ENCODE data around the gene ZNF22. TPM values are rescaled to one million over a fixed set of nuclear protein-coding genes. Genes with fewer than 3 reads are reported as not detected.

Gene ZNF22
- total and polyA plus RNA-seq, 2 of the 8 experiments (the other 6 are each of a cell fraction or from before 2014, with no cell fraction given) = 18.2 to 45.2 TPM

GRCh38 chr10:44997105-44997748 lies 3.5 kb upstream of the ZNF22 start:
- H3K9ac ChIP-seq (replicated peaks in 1 of 4; ENCODE audit: extremely low read depth in 1 of 4, low read depth in 3 of 4, low read length in 3 of 4) = no peak overlapping the region
- 90% methylated on average over 6 of the region's 6 CpGs; no CpG with 5 or more reads in 1 of the 2 experiments for WGBS, 2 experiments (ENCODE audit: extremely low coverage in 1 of 2, insufficient coverage in 1 of 2, insufficient read length in 1 of 2, insufficient replicate concordance in 2 of 2, low coverage in 1 of 2, low lambda C conversion rate in 2 of 2, missing lambda C conversion rate in 1 of 2)

More at GRCh38 chr10:44997105-44997748, 3.5 kb upstream of the ZNF22 start:
- Histone ChIP-seq H3K4me3 (ENCODE audit: extremely low read depth in 1 of 4, insufficient read depth in 2 of 4, low read depth in 3 of 4, low read length in 4 of 4) (no peak overlapping the region), H3K79me1 (ENCODE audit: low read depth, low read length) (no peaks in the 10 kb centered on the region; the same call in 1 of the 2 replicates), H2AFZ (ENCODE audit: low read length) (no peak overlapping the region), H2BK20ac (ENCODE audit: low read length) (no peak overlapping the region), H3K23me2 (ENCODE audit: low read depth, low read length) (peaks cover 5% of the 10 kb centered on the region), H3K79me2 (ENCODE audit: control insufficient read depth in 1 of 2, insufficient read depth in 2 of 2, low read length in 2 of 2) (peaks cover 0 to 11% of the 10 kb centered on the region in 2 experiments; a peak in 3 of 4 replicates), H2BK5ac (ENCODE audit: low read depth, low read length) (no peak overlapping the region), H4K5ac (ENCODE audit: insufficient read length, low read depth, low read length) (no peak overlapping the region), H3K4me1 (replicated peaks in 1 of 4; ENCODE audit: control insufficient read depth in 3 of 4, insufficient read depth in 4 of 4, low read length in 3 of 4) (peaks cover 2 to 14% (median 6%) of the 10 kb centered on the region in 4 experiments; a peak in 4 of 7 replicates), H2BK12ac (ENCODE audit: low read depth, low read length) (no peak overlapping the region), H4K20me1 (replicated peaks in 1 of 2; ENCODE audit: control insufficient read depth in 1 of 2, insufficient read depth in 2 of 2, low read length in 2 of 2) (no peaks in the 10 kb centered on the region), H3K4me2 (ENCODE audit: insufficient read depth in 1 of 2, low read depth in 2 of 2, low read length in 2 of 2) (no peak overlapping the region), H3K27ac (ENCODE audit: low read depth, low read length) (no peak overlapping the region), H3K36me3 (ENCODE audit: control insufficient read depth in 2 of 4, insufficient read depth in 4 of 4, low read length in 3 of 4) (no peaks in the 10 kb centered on the region; a peak in 1 of 8 replicates), H4K91ac (replicated peaks; ENCODE audit: insufficient read length, low read length) (no peak overlapping the region), H3K18ac (ENCODE audit: extremely low read depth, low read length) (no peak overlapping the region), H3K27me3 (replicated peaks in 1 of 4; ENCODE audit: control insufficient read depth in 3 of 4, extremely low read depth in 1 of 4, insufficient read depth in 3 of 4, low read length in 3 of 4) (peaks cover 0 to 4% (median 4%) of the 10 kb centered on the region in 4 experiments; a peak in 6 of 7 replicates), H3K14ac (ENCODE audit: insufficient read length) (no peak overlapping the region), H2AK5ac (ENCODE audit: low read depth, low read length) (no peak overlapping the region), H4K8ac (ENCODE audit: extremely low read depth, insufficient read depth, low read length) (no peak overlapping the region), H3K4ac (replicated peaks; ENCODE audit: insufficient read length, low read depth, low read length) (no peak overlapping the region), H2BK120ac (replicated peaks; ENCODE audit: low read depth, low read length) (no peak overlapping the region), H3K23ac (ENCODE audit: insufficient read length) (no peak overlapping the region), H2BK15ac (ENCODE audit: low read length) (no peak overlapping the region), H3K56ac (replicated peaks; ENCODE audit: insufficient read length, low read depth, low read length) (no peak overlapping the region), H3K9me3 (ENCODE audit: insufficient read depth in 2 of 2, low read depth in 1 of 2, low read length in 1 of 2) (no peaks in the 10 kb centered on the region)
- CTCF ChIA-PET (ENCODE audit: partially characterized antibody) = interaction anchor here (1.3 kb wide), 1 partner anchor 64 kb away, joined by 5 read pairs; no protein-coding TSS in a partner anchor
- POLR2A ChIA-PET (ENCODE audit: partially characterized antibody) = interaction anchor here (0.7 to 1.4 kb wide), 4 partner anchors 11 to 65 kb away, joined by 3 to 5 read pairs (median 4); no protein-coding TSS in a partner anchor
- no peak for DNase-seq (ENCODE audit: low read depth in 1 of 2, low spot score in 2 of 2)
- peak; percentile 56; the same call in 1 of the 2 replicates for TF ChIP-seq KDM1A (IDR thresholded peaks at IDR 0.05; ENCODE audit: borderline replicate concordance, low read length)
- no peak for TF ChIP-seq RAD21 (IDR thresholded peaks at IDR 0.05 in 1 of 2, conservative IDR thresholded peaks at IDR 0.05 in 1 of 2; ENCODE audit: low read depth in 2 of 2, low read length in 2 of 2)
- FAIRE-seq = no peak
